Panc1 (cell line): ENCODE results near the gene STIL.

ENCODE experiments used
- CTCF ChIP-seq: fragments of 450-650 bp; IDR thresholded peaks from 2 replicates; pipeline ENCODE4 v1.5.1; 2017; ENCODE audit warnings: mild to moderate bottlenecking
- POLR2AphosphoS5 ChIP-seq: IDR thresholded peaks from 2 replicates; pipeline ENCODE4 v1.6.1; 2012; ENCODE audit warnings: mild to moderate bottlenecking, low read depth, low read length, moderate library complexity
- SIN3A ChIP-seq: IDR thresholded peaks from 2 replicates; pipeline ENCODE4 v1.6.1; 2012; ENCODE audit warnings: low read depth, mild to moderate bottlenecking, low read length, moderate library complexity, borderline replicate concordance; ENCODE audit not compliant: insufficient read depth

DNA sequence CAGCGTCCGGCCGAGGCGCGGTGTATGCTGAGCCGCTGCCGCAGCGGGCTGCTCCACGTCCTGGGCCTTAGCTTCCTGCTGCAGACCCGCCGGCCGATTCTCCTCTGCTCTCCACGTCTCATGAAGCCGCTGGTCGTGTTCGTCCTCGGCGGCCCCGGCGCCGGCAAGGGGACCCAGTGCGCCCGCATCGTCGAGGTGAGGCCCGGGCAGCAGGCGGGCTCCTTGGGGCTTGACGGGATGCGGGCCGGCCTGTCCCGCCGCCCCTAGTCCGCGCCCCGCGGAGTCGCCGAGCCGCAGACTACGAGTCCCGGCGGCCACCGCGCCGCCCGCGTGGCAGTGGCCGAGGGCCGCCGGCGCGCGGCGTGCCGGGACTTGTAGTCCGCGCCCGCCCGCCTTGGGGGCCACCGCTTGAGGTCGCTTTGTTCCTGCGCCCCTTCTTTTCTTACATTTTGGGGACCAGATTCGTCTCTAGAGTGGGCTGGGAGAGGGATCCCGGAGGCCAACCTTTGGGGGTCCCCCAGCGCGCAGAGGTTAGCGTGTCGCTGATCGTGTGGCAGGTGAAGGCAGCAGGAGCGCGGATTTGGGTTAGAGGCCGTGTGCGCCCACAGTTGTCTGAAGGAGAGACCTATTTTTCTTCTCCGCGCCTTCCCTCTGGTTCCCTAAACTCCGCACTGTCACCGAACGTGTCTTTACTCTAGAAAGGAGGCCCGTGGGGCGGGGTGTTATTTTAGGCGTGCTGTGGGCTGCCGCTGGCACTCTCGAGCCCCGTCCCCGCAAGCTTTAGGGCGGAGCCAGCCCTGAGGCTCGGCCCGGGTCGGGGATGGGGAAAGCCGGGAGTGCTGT lies 20.2 kb upstream of the STIL start:
- TF ChIP-seq CTCF (peak; percentile 70), SIN3A (0 out of 2 replicates have a peak, but pooled peaks have one; percentile 4), POLR2AphosphoS5 (peak; percentile 13; the same call in 1 of the 2 replicates)
